ENCODE data around the gene CACNA2D3. TPM values are rescaled to one million over a fixed set of nuclear protein-coding genes. Genes with fewer than 3 reads are reported as not detected.

The CACNA2D3 gene
- total RNA-seq, 1 donor from 2014 or later: not detected

GRCh38 chr3:54853573-54854404, 731.4 kb downstream of the CACNA2D3 start:
- Mint-ChIP-seq H3K27ac (no peak overlapping the region), H3K4me1 (ENCODE audit: low read depth) (no peaks in the 10 kb centered on the region), H3K4me3 (no peak overlapping the region), H3K36me3 (ENCODE audit: low read depth) (no peaks in the 10 kb centered on the region), H3K27me3 (ENCODE audit: insufficient read depth) (no peaks in the 10 kb centered on the region), H3K9me3 (no peaks in the 10 kb centered on the region)
- intact Hi-C loops (cut with micrococcal nuclease): loop anchor here (2.0 kb wide), 1 partner anchor 327 kb away; no protein-coding TSS in a partner anchor
- DNase-seq (ENCODE audit: low spot score): peak; percentile 2

- DNase-seq (ENCODE audit: low spot score): no peak
- no peaks in the 10 kb centered on the region for H3K36me3 Mint-ChIP-seq (ENCODE audit: low read depth)
- H3K27me3 Mint-ChIP-seq (ENCODE audit: insufficient read depth): no peaks in the 10 kb centered on the region
- intact Hi-C loops (cut with micrococcal nuclease): no loop called here
- H3K4me3 Mint-ChIP-seq: no peak overlapping the region
- no peaks in the 10 kb centered on the region for H3K9me3 Mint-ChIP-seq
- H3K27ac Mint-ChIP-seq: no peak overlapping the region
- H3K4me1 Mint-ChIP-seq (ENCODE audit: low read depth): no peaks in the 10 kb centered on the region
These were observed 733.9 kb downstream of the CACNA2D3 start for GRCh38 chr3:54856271-54856670.

- Mint-ChIP-seq H3K36me3 (ENCODE audit: low read depth) (no peaks in the 10 kb centered on the region), H3K4me3 (no peak overlapping the region), H3K9me3 (no peaks in the 10 kb centered on the region), H3K4me1 (ENCODE audit: low read depth) (no peaks in the 10 kb centered on the region), H3K27me3 (ENCODE audit: insufficient read depth) (no peaks in the 10 kb centered on the region), H3K27ac (no peak overlapping the region)
- intact Hi-C loops (cut with micrococcal nuclease): no loop called here
- DNase-seq (ENCODE audit: low spot score): no peak
These were observed 735.0 kb downstream of the CACNA2D3 start for GRCh38 chr3:54857343-54857742.

GRCh38 chr3:54858093-54858785, 735.9 kb downstream of the CACNA2D3 start:
- intact Hi-C loops (cut with micrococcal nuclease): no loop called here
- H3K27ac Mint-ChIP-seq: no peak overlapping the region
- H3K36me3 Mint-ChIP-seq (ENCODE audit: low read depth): no peaks in the 10 kb centered on the region
- no peaks in the 10 kb centered on the region for H3K9me3 Mint-ChIP-seq
- no peak for DNase-seq (ENCODE audit: low spot score)
- peaks cover 4% of the 10 kb centered on the region for H3K4me1 Mint-ChIP-seq (ENCODE audit: low read depth)
- H3K27me3 Mint-ChIP-seq (ENCODE audit: insufficient read depth): no peaks in the 10 kb centered on the region
- no peak overlapping the region for H3K4me3 Mint-ChIP-seq

GRCh38 chr3:54859184-54859583, 736.8 kb downstream of the CACNA2D3 start:
- Mint-ChIP-seq H3K4me3 (no peak overlapping the region), H3K27me3 (ENCODE audit: insufficient read depth) (no peaks in the 10 kb centered on the region), H3K4me1 (ENCODE audit: low read depth) (peaks cover 4% of the 10 kb centered on the region), H3K36me3 (ENCODE audit: low read depth) (no peaks in the 10 kb centered on the region), H3K27ac (no peak overlapping the region), H3K9me3 (no peaks in the 10 kb centered on the region)
- DNase-seq (ENCODE audit: low spot score): no peak
- intact Hi-C loops (cut with micrococcal nuclease): no loop called here

GRCh38 chr3:54861248-54862067, 739.1 kb downstream of the CACNA2D3 start:
- no peak overlapping the region for H3K4me3 Mint-ChIP-seq
- no peak for DNase-seq (ENCODE audit: low spot score)
- H3K36me3 Mint-ChIP-seq (ENCODE audit: low read depth): no peaks in the 10 kb centered on the region

GRCh38 chr3:54862526-54862925, 740.2 kb downstream of the CACNA2D3 start:
- Mint-ChIP-seq H3K27me3 (ENCODE audit: insufficient read depth) (no peaks in the 10 kb centered on the region), H3K4me1 (ENCODE audit: low read depth) (peaks cover 4% of the 10 kb centered on the region), H3K36me3 (ENCODE audit: low read depth) (no peaks in the 10 kb centered on the region), H3K27ac (no peak overlapping the region), H3K4me3 (no peak overlapping the region), H3K9me3 (no peaks in the 10 kb centered on the region)
- no peak for DNase-seq (ENCODE audit: low spot score)
- intact Hi-C loops (cut with micrococcal nuclease): no loop called here

More at GRCh38 chr3:54861248-54862067, 739.1 kb downstream of the CACNA2D3 start:
- intact Hi-C loops (cut with micrococcal nuclease): no loop called here
- no peaks in the 10 kb centered on the region for H3K9me3 Mint-ChIP-seq
- H3K4me1 Mint-ChIP-seq (ENCODE audit: low read depth): peaks cover 4% of the 10 kb centered on the region
- no peaks in the 10 kb centered on the region for H3K27me3 Mint-ChIP-seq (ENCODE audit: insufficient read depth)
- no peak overlapping the region for H3K27ac Mint-ChIP-seq

- Mint-ChIP-seq H3K27ac (no peak overlapping the region), H3K4me3 (no peak overlapping the region), H3K9me3 (no peaks in the 10 kb centered on the region), H3K36me3 (ENCODE audit: low read depth) (no peaks in the 10 kb centered on the region), H3K27me3 (ENCODE audit: insufficient read depth) (no peaks in the 10 kb centered on the region), H3K4me1 (ENCODE audit: low read depth) (peaks cover 4% of the 10 kb centered on the region)
- intact Hi-C loops (cut with micrococcal nuclease): no loop called here
- DNase-seq (ENCODE audit: low spot score): no peak
These were observed 741.0 kb downstream of the CACNA2D3 start for GRCh38 chr3:54863366-54863765.

GRCh38 chr3:54863786-54864185, 741.4 kb downstream of the CACNA2D3 start:
- peaks cover 4% of the 10 kb centered on the region for H3K4me1 Mint-ChIP-seq (ENCODE audit: low read depth)

GRCh38 chr3:54865316-54865715, 743.0 kb downstream of the CACNA2D3 start:
- Mint-ChIP-seq H3K27ac (no peak overlapping the region), H3K36me3 (ENCODE audit: low read depth) (no peaks in the 10 kb centered on the region), H3K27me3 (ENCODE audit: insufficient read depth) (no peaks in the 10 kb centered on the region), H3K4me3 (no peak overlapping the region), H3K9me3 (no peaks in the 10 kb centered on the region), H3K4me1 (ENCODE audit: low read depth) (peaks cover 4% of the 10 kb centered on the region)
- DNase-seq (ENCODE audit: low spot score): no peak
- intact Hi-C loops (cut with micrococcal nuclease): loop anchor here (5.0 kb wide), 1 partner anchor 573 kb away; no protein-coding TSS in a partner anchor

More at GRCh38 chr3:54863786-54864185, 741.4 kb downstream of the CACNA2D3 start:
- DNase-seq (ENCODE audit: low spot score): no peak
- Mint-ChIP-seq H3K4me3 (no peak overlapping the region), H3K36me3 (ENCODE audit: low read depth) (no peaks in the 10 kb centered on the region), H3K27ac (no peak overlapping the region), H3K27me3 (ENCODE audit: insufficient read depth) (no peaks in the 10 kb centered on the region), H3K9me3 (no peaks in the 10 kb centered on the region)
- intact Hi-C loops (cut with micrococcal nuclease): no loop called here

- DNase-seq (ENCODE audit: low spot score): no peak
- Mint-ChIP-seq H3K27me3 (ENCODE audit: insufficient read depth) (no peaks in the 10 kb centered on the region), H3K36me3 (ENCODE audit: low read depth) (no peaks in the 10 kb centered on the region), H3K27ac (no peak overlapping the region), H3K4me3 (no peak overlapping the region), H3K4me1 (ENCODE audit: low read depth) (peaks cover 4% of the 10 kb centered on the region), H3K9me3 (no peaks in the 10 kb centered on the region)
- intact Hi-C loops (cut with micrococcal nuclease): loop anchor here (5.0 kb wide), 1 partner anchor 574 kb away; no protein-coding TSS in a partner anchor
These were observed 743.9 kb downstream of the CACNA2D3 start for GRCh38 chr3:54866251-54866650.

- Mint-ChIP-seq H3K27ac (no peak overlapping the region), H3K4me1 (ENCODE audit: low read depth) (no peaks in the 10 kb centered on the region), H3K4me3 (no peak overlapping the region)
These were observed 748.1 kb downstream of the CACNA2D3 start for GRCh38 chr3:54870423-54870822.

More at GRCh38 chr3:54870423-54870822, 748.1 kb downstream of the CACNA2D3 start:
- H3K9me3 Mint-ChIP-seq: no peaks in the 10 kb centered on the region
- no peak for DNase-seq (ENCODE audit: low spot score)
- intact Hi-C loops (cut with micrococcal nuclease): no loop called here
- no peaks in the 10 kb centered on the region for H3K27me3 Mint-ChIP-seq (ENCODE audit: insufficient read depth)
- H3K36me3 Mint-ChIP-seq (ENCODE audit: low read depth): no peaks in the 10 kb centered on the region
